ENCODE results near the gene ZNF846.

DNA sequence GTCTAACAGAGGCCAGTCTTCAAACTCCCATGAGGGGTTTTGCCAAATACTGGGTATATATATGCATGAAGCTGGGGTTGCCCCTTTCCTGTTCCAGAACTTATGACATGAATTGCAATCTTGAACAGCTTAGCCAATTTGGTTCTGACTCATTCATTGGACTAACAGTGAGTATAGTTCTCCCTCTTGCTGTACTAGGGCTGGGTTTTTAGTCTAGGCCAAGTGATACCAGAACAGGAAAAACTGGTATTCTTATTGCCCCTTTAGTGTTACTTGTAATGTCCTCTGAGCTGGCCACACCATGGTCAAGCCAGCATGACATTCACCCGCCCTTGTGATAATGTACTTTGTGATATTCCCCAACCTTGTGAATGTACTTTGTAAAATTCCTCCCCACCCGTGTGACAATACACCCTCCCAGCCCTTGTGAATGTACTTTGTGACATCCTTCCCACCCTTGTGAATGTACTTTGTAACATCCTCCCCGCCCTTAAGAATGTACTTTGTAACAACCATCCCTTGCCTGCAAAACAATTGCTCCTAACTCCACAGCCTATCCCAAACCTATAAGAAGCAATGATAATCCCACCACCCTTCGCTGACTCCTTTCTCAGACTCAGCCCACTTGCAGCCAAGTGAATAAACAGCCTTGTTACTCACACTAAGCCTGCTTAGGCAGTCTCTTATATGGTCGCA is 26.9 kb downstream of the ZNF846 start:
- TF ChIP-seq TAF1 (IDR thresholded peaks at IDR 0.05; ENCODE audit: borderline replicate concordance, low read depth, low read length): no peak
- TF ChIP-seq POLR2AphosphoS5 (IDR thresholded peaks at IDR 0.05; ENCODE audit: low read depth, low read length): no peak

Measured in GM12892 (cell line).